NCI-H1105 (cell line): Measurements from ENCODE around the gene ZFYVE26.
"Not testable (repeated sequence)": the region's sequence is repeated elsewhere in the genome, so short reads cannot be mapped to it uniquely, and the experiment has no call there.

Source experiments
- DNase-seq: peaks from one replicate; lab custom pipeline; 2025; lab: John Stamatoyannopoulos, UW

Gene ZFYVE26

DNA sequence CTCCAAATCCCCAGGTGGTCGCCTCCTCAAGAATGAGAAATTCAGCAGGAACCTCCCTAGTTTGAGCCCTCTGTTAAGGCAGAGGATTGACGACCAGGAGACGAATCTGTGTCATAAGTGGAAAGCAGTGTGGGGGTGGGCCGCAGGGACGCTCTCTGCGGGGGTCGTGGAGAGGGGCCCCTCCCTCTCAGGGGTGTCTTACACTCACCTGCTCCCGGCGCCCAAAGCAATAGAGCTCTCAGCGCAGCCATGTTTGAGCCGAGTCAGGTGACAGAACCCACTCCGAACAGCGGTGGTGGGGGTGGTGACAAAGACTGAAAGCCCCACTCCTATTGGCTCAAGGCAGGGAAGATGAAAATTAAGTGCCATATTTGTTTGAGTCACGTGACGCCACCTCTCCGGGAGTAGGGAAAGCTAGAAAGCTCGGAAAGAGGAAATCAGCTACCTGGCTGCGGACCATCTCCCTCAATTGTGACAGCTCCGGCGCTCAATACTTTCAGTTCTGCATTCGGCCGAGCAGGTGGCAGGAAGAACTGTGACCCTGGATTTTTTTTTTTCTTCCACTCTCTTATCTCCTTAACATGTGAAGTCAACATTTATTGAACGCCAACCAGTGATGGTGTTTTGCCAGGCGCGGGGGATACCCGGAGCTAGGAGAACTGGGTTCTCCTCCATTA is at the start of gene ZFYVE26:
TSS of gene ZFYVE26 (minus strand) at position 265 of the 677 bp plus-strand sequence. CDS start 627 bp downstream, outside the sequence.
- peak; percentile 97 for DNase-seq

DNA sequence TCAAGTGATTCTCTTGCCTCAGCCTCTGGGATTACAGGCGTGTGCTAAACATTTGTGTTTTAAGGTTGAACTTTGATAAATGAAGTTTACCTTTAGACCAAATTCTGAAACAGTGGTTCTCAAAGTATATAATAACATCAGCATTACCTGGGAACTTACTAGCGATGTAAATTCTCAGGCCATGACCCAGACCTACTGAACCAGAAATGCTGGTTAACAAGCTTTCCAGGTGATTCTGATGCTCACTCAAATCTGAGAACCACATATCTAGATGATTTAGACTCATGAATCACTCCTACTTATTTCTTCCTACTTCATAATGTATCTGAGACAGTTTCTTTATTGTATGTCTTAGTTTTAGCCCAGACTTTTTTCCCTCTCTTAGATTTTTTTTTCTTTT is 46.8 kb upstream of the ZFYVE26 start:
- no peak for DNase-seq

DNA sequence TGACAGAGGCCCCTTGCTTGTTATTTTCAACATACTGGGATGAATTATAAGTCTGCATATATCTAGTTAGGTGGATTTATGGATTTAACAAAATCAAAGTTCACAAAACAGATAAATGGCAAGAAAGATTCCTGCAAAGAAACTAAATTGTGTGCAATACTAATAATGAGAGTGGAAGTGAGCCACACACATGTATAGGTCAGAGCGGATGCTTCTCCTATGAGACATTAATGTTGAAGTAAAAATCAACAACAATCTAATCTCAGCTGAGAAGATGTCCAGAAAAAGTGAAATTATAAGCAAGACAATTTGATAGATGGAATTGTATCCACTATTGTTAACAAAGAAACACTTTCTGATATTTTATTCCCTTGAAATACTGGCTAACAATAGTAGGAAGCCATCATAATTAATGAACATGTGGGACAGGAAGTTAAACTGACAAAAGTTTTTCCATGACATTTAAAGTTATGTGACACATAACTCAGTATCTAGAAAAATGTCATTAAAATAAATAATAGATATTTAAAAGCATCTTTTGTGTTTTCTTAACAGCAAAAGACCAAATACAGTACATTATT is 42.9 kb upstream of the ZFYVE26 start:
- DNase-seq, result no peak

DNA sequence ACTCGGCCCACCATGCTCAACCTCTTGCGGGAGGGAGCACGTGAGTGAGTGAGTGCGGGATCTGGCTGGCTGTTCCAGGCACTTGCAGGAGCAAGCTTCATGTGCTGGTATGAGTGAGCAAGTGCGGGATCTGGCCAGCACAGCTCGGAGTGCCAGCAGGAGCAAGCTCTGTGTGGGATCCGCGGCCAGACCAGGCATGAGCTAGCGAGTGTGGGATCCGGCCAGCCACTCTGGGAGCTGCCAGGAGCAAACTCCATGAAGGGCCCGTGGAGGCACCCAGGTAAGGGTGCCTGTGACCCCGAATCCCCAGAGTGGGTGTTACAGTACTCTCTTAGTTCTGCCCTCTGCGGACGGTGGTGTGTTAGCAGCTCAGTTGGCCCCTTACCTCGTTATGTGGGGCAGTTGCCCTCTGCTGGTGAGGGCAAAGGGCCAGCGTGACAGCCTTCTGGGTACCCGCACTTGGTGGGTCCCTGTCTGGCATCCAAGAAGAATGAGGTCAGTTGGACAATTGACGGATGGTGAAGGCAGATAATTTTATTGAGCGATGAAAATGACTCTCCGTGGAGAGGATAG is 41.5 kb upstream of the ZFYVE26 start:
- no peak for DNase-seq

DNA sequence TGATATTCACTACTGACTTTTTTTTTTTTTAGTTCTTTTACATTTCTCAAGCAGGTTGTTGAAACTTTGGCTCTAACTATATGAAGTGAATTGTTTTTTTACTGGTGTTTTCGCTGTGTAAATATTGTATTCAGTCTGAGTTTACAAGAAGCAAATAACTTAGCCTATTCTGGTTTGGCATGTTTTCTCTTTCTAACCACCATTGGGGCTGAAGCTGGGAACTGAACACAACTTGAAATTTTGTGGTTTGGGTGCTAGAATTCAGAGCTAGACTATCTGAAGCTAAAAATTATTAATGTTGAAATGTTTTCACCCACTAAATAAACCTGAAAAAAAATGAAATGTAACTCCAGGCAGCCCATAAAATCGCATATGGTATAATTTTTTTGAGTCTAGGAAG is 40.4 kb upstream of the ZFYVE26 start:
- no peak for DNase-seq

DNA sequence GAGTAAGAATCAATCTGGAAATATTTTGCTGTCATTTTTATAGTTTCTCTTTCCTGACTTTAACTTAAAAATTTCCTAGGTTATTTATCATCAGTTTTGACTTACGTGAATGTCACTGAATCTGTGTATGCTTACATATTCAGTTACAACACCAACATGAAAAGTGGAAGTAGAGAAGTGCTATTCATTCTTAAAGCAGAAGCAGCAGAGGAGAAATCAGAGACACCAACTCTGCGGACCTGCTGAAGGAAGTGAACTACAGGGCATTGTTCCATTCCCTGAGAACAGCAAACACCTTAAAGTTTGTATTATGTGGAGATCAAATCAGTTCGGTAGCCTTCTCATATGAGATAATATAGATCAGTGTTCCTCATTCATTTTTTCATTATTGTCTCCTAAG is 37.3 kb upstream of the ZFYVE26 start:
- DNase-seq, result no peak

DNA sequence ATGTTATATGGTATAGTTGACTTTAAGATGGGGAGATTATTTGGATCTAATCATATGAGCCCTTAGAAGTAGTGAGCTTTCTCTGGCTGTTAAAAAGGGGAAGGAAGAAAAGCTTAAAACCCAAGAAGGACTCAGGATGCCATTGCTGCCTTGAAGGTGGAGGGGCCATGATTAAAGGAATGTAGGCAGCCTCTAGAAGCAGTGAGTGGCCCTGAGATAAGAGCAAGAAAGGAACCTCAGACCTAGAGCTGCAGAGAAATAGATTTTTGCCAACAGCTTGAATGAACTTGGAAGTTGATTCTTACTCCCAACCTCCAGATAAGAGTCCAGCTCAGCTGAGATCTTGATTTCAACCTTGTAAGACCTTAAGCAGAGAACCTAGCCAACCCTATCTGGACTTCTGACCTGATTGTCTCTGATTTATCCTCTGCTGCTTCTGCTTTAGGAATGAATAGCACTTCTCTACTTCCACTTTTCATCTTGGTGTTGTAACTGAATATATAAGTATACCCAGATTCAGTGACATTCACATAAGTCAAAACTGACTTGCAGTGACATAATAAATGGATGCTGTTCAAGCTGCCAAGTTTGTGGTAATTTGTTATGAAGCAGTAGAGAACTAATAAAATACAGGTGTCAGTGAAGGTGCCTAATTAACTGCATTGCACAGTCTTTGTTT is 36.7 kb upstream of the ZFYVE26 start:
- DNase-seq, result no peak

DNA sequence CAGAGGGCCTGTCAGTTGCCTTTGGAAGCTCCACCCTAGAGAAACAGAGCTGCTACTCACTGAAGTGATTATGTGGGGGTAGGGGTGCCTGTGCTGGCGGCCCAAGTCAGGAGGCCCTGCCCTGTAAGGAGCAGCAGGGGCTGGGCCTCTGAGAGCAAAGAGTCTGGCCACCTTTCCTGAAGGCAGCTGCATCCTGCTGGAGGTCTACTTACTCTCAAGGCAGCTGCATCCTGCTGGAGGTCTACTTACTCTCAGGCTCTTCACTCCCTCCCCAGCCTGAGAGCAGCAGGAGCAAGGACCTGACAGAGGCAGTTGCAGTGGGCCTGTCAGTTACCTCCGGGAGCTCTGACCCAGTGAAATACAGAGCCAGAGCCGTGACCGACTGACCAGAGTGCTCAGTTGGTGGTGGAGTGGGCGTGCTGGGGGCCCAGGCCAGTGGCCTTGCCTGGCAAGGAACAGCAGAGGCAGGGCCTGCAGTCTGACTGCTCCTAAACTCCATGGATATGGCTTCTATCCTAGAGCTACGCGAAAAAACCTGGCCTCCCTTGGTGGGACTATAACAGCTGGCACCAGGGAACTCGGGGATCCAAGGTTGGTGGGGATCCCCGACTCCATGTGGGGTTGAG is 35.5 kb upstream of the ZFYVE26 start:
- DNase-seq, result no peak

DNA sequence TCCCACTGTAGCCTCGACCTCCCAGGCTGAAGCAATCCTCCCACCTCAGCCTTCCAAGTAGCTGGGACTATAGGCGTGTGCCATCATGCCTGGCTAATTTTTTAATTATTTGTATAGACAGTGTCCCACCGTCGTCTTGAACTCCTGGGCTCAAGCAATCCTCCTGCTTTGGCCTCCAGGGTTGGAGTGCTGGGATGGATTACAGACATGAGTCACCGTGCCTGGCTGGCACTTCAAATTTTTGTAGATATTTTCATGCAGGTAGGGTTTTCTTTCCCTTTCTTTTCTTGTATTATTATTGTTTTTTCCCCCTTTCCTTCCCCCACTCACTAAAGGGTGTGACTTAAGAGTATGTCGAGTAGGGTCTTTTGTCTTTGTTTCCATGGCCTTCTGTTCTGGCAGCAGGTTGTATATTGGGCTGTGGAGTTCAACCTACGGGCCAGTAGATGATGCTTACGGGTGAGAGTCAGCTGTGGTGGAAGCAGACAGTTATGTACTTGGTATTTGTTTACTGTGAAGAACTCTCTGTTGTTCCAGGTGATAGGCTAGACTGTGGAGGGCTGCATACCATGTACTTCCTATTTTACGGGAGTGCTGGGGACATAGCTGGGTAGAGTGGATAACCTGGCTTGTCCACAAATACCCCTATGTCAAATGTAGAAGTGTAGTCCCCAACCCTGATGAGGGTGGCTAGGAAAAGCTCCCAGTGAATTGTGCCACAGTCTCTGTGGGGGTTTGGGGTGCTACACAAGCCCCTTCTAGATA is 33.9 kb upstream of the ZFYVE26 start:
- no peak for DNase-seq

DNA sequence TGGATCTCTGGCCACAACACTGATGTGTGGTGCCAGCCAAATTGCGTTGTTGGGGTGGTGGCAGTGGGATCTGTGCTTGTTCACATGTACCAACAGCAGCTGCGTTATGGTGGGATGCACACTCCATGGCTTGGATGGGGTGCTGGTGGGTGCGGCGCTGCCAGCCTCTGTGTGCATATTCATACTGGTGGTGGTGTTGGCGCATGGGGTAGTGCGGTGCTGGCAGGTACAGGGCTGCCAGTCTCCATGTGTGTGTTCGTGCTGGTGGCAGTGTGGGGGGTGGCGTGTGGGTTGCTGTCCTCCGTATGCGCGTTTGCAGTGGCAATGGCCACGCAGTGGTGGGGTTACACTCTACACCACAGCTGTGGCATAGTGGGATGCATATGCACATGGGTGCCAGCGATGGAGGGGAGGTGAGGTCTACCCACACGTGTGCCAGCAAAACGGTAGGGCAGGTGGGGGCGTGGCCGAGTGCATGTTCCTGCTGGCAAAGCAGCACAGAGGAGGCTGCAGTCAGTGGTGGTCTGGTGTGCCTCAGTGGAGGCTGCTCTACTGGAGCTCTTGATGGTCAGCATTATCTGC is 29.7 kb upstream of the ZFYVE26 start:
- DNase-seq, result no peak

DNA sequence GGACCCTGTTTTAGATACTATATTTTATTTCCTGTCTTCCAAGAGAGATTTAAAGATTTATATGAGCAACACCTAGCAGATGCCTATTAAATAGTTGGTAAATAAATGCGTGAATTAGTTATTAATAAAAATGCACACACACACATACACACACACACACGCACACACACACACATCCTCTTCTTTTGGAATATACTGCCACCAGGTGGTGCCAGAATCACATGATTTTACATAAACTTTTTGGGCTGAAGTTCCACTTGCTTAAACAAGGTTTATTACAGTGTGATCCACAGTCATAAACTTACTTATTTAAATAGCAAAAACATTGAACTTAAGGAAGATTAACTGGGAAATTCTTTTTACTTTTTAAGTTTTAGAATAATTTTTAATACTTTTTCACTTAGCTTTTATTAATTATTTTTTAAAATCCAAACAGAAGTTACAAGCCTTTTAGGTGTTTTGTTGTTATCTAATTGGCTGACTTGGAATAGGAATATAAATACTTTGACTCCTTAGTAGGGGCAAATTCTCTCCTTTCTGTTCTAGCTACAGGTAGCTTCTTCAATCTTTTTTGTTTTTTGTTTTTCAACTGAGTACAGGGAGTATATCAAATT is 20.7 kb upstream of the ZFYVE26 start:
- DNase-seq, result peak; percentile 37

DNA sequence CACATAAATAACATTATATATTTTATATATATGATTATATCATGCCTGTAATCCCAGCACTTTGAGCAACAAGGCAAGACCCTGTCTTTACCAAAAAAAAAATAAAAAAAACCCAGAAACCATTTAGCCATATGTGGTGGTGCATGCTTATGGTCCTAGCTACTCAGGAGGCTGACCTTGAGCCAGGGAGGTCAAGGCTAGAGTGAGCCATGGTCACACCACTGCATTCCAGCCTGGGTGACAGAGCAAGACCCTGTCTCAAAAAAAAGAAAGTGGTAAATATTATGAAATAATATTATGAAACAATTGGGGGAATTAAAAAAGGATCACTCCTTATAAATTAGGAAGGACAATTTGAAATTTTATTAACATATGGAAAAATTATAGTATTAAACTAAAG is 19.2 kb upstream of the ZFYVE26 start:
- DNase-seq, result no peak

DNA sequence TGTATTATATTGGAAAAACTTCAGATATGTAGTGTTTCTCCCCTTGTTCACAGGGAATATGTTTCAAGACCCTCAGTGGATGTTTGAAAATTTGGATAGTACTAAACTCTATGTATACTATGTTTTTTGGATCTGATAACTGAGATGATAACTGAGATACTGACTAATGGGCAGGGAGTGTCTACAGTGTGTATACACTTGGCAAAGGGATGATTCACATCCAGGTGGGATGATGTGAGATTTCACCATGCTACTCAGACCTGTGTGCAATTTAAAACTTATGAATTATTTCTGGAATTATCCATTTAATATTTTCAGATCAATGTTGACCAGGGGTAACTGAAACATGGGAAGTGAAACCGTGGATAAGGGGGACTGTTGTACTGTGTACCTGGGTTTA is 17.0 kb upstream of the ZFYVE26 start:
- DNase-seq, result no peak

DNA sequence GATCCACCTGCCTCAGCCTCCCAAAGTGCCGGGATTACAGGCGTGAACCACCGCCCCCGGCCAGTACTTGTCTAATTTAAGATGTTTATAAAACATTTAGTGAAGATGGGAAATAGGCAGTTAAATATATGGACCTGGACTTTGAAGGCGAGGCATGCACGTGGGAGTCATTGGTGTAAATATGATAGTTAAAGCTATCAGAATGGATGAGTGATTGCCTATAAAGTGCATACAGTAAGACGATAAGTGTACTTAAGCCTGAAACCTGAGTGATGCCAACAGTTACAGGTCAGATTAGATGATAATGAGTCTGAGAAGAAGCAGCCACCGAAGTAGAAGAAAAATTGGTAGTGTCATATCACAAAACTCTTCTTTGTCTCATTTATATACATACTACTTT is 14.7 kb upstream of the ZFYVE26 start:
- DNase-seq, result no peak

DNA sequence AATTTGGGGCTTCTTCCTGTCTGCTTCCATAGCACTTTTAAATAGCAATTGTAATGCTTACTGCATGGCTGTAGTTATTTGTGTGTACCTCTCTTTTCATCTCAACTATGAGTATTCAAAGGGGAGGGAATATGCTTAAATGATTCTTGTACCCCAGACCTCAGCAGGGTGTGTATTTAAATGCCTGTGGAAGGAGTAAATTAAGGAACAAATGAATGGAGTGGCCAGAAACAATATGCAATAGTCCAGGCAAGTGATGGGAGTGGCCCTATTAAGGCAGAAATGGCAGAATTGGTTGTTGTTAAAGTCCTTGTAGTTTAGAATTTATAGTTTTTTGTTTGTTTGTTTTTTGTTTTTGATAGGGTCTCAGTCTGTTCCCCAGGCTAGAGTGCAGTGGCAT is 4.7 kb upstream of the ZFYVE26 start:
- DNase-seq, result no peak

DNA sequence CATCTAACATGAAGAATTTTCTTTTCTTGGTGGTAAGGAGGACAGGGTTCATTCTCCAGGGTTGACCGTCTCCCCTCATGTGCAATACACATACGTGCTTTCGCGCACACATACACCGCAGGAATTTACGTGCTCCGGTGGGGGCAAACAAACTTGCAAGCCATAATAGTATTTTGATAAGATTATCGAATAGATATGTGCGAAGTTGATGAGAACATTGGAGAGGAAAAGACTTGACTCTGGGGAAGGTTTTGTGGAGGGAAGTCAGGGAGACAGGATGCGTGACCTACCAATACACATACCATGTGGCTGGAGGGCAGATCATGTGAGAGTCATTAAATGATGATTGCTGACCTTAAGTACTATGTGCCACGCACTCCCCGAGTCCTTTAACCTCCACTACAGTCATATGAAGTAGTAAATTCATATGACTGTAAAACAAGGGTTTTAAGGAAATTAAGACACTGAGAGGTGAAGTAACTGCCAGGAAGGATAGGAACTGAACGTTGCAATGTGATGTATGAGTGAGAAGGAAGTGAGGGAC is 4.1 kb upstream of the ZFYVE26 start:
- DNase-seq, result no peak

DNA sequence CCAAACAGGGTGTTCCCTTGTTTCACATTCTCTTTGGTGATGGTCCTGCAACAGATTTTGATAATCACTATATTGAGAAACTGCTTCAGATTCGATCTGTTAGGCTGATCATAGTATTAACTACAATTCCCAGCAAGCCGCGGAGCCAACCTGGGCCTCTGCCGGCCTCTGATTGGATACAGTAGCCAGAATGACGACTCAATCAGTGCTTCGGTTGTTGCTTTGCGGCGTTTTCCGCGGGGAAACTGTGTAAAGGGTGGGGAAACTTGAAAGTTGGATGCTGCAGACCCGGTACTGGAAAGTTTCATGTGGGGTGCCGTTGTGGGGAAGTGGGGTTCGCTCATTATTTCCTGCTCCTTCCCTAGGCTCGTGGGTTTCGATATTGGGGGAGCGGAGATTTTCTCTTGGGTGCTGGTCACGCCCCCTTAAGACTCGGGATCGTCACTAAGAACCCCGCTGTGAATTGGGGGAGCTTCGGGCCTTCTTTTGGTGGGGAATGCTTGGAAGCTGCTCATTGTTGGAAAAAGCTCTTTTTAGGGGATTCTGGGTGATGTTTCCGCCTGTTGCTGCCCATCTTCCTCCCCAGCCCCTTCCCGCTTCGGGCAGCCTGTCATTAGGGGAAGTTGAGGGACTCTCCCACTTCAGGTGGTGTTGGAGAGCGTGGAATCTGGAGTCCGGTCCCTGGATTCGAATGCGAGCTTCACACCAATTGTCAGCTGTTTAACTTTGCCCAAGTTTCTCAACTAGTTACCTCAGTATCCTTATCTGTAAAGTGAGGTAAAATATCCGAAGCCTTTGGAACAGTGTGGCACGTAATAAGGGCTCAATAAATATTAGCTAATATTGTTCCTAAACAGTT is 3.4 kb upstream of the ZFYVE26 start, which contains the start of gene RAD51B:
TSS of gene RAD51B (plus strand) at position 217 of the 859 bp plus-strand sequence.
- peak; percentile 83 for DNase-seq

DNA sequence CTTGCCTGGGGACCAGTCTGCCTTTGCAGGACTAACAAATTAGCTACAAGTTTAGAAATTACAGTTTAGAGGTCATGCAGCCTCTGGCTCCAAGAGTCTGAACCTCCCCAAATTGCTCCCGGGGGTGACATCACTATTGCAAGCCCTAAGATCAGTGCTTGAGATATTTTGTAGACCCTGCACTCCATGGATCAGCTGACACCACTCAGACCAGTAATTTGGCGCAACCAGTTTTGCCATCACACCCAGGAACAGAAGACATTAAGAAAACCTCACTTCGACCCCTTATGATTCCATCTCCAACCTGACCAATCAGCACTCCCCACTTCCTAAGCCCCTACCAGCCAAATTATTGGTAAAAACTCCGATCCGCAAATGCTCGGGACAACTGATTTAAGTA is 2.1 kb upstream of the ZFYVE26 start:
- not testable (repeated sequence) for DNase-seq

DNA sequence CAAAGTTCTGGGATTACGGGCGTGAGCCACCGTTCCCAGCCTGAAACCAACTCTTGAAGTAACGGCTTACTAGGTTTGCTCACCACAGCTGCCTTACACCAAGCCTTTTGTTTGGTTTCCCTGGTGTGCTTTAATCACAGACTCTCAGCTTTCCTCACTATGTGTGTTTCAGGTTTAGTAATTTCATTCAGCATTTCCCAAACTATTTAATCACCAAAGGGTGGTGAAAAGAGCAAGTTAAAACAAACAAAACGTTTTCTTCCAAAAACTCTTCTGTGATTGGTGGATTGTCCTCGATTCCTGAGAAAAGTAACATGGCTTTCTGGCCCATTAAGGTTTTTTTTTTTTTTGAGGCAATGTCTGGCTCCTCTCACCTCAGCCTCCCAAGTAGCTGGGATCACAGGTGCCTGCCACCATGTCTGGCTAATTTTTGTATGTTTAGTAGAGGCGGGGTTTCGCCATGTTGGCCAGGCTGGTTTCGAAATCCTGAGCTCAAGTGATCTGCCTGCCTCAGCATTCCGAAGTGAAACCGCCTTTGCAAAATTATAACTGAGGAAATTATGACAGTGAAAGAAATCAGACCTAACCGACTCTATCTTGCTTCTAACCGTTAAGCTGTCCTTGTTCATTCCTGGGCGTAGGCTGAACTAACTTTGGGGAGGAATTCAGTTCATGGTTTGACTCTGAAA is 1.5 kb upstream of the ZFYVE26 start:
- no peak for DNase-seq
